Nephron (organoid): ENCODE measurements around the gene TEAD2.
A peak's percentile ranks its signal among the peaks of the same experiment; 100 is the strongest.

ENCODE experiments used
- H3K27ac Mint-ChIP-seq, 3 experiments: 2 replicates each; pipeline ENCODE4 v1.8.0; 2020; ENCODE audit warnings: mixed read lengths in 3 of 3, mild to moderate bottlenecking in 2 of 3, moderate library complexity in 1 of 3
- H3K27me3 Mint-ChIP-seq: 2 replicates; pipeline ENCODE4 v1.8.0; 2021; ENCODE audit warnings: low read depth, mild to moderate bottlenecking, moderate library complexity, mixed read lengths
- H3K36me3 Mint-ChIP-seq: 2 replicates; pipeline ENCODE4 v1.8.0; 2020; ENCODE audit warnings: low read depth, mixed read lengths
- H3K4me1 Mint-ChIP-seq: 2 replicates; pipeline ENCODE4 v1.8.0; 2020; ENCODE audit warnings: mixed read lengths
- H3K4me3 Mint-ChIP-seq, 3 experiments: 2 replicates each; pipeline ENCODE4 v1.8.0; 2020; ENCODE audit warnings: mild to moderate bottlenecking in 3 of 3, mixed read lengths in 3 of 3, moderate library complexity in 2 of 3
- H3K9me3 Mint-ChIP-seq: 2 replicates; pipeline ENCODE4 v1.8.0; 2020; ENCODE audit warnings: mixed read lengths
- TF ChIP-seq, protein P1 (sequence below), 3 experiments: fragments of 200-600 bp; sonication (generic); IDR thresholded peaks; one replicate each; pipeline ENCODE4 v1.5.0; 2021; ENCODE audit warnings: antibody characterized with exemption in 3 of 3; ENCODE audit not compliant: unreplicated experiment in 3 of 3

TEAD2 gene

DNA sequence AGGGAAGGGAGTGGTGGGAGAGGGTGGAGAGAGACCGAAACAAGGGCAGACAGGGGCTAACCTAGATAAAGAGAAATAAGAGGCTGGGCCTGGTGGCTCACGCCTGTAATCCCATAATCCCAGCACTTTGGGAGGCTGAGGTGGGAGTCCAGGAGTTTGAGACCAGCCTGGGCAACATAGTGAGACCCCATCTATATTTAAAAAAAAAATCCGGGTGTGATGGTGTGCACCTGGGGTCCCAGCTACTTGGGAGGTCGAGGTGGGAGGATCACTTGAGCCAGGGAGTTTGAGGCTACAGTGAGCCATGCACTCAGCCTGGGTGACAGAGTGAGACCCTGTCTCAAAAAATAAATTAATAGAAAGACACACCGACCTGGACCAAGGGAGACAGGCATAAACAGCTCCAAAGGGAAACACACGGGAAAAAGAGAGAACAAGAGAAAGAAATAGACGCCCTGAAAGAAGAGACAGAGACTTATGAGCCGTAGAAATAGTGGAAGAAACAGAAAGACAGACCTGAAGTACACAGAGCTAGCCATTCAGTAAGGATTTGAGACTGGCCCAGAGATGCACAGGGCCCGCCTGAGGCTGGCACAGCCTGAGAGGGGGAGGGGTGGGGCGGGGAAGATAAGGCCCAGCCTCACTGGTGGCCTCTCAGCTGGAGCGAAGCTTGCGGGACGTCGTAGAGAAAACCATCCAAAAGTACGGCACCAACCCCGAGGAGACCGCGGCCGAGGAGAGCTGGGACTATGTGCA, 24.8 kb downstream of the TEAD2 start:
- Mint-ChIP-seq H3K27me3 (peaks cover 12% of the 10 kb centered on the region), H3K4me1 (peaks cover 15% of the 10 kb centered on the region), H3K4me3 (peak overlapping the region in 1 of 3 experiments; percentile 37), H3K9me3 (no peaks in the 10 kb centered on the region), H3K36me3 (peaks cover 22% of the 10 kb centered on the region), H3K27ac (no peak overlapping the region)
- TF ChIP-seq, protein P1, sequence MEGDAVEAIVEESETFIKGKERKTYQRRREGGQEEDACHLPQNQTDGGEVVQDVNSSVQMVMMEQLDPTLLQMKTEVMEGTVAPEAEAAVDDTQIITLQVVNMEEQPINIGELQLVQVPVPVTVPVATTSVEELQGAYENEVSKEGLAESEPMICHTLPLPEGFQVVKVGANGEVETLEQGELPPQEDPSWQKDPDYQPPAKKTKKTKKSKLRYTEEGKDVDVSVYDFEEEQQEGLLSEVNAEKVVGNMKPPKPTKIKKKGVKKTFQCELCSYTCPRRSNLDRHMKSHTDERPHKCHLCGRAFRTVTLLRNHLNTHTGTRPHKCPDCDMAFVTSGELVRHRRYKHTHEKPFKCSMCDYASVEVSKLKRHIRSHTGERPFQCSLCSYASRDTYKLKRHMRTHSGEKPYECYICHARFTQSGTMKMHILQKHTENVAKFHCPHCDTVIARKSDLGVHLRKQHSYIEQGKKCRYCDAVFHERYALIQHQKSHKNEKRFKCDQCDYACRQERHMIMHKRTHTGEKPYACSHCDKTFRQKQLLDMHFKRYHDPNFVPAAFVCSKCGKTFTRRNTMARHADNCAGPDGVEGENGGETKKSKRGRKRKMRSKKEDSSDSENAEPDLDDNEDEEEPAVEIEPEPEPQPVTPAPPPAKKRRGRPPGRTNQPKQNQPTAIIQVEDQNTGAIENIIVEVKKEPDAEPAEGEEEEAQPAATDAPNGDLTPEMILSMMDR (IDR thresholded peaks at IDR 0.05; ENCODE audit: unreplicated experiment in 3 of 3), result no peak

DNA sequence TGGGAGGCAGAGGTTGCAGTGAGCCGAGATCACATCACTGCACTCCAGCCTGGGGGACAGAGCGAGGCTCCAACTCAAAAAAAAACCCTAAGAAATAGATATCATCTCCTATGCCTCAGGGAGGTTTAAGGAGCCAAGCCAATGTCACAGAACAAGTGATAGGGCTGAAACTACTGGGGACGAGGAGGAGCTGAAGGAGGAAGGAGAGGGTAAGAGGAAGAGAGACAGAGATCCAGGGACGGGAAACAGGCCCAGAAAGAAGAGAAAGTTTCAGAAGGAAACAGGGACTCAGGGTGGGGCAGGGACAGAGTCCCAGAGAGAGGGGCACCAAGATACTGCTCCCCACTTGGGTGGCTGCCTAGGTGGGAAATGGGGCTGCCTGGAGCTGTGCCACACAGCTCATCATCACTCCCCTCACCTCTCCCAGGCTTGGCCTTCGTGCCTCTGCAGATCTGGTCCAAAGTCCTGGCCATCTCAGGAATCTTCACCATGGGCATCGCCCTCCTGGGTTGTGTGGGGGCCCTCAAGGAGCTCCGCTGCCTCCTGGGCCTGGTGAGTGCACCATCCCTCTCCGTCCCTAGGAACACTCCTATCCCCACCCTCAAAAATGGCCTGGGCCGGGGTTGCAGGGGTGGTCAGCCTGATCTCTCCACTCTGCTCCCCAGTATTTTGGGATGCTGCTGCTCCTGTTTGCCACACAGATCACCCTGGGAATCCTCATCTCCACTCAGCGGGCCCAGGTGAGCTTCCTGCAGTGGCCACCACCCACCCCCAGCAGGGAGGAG, 25.5 kb downstream of the TEAD2 start:
- H3K9me3 Mint-ChIP-seq, result no peaks in the 10 kb centered on the region
- H3K4me1 Mint-ChIP-seq, result peaks cover 15% of the 10 kb centered on the region
- no peak overlapping the region for H3K27ac Mint-ChIP-seq
- TF ChIP-seq, protein P1 (IDR thresholded peaks at IDR 0.05; ENCODE audit: unreplicated experiment in 3 of 3), result no peak
- H3K27me3 Mint-ChIP-seq, result peaks cover 12% of the 10 kb centered on the region
- peak overlapping the region in 1 of 3 experiments; percentile 31 for H3K4me3 Mint-ChIP-seq
- peaks cover 19% of the 10 kb centered on the region for H3K36me3 Mint-ChIP-seq

DNA sequence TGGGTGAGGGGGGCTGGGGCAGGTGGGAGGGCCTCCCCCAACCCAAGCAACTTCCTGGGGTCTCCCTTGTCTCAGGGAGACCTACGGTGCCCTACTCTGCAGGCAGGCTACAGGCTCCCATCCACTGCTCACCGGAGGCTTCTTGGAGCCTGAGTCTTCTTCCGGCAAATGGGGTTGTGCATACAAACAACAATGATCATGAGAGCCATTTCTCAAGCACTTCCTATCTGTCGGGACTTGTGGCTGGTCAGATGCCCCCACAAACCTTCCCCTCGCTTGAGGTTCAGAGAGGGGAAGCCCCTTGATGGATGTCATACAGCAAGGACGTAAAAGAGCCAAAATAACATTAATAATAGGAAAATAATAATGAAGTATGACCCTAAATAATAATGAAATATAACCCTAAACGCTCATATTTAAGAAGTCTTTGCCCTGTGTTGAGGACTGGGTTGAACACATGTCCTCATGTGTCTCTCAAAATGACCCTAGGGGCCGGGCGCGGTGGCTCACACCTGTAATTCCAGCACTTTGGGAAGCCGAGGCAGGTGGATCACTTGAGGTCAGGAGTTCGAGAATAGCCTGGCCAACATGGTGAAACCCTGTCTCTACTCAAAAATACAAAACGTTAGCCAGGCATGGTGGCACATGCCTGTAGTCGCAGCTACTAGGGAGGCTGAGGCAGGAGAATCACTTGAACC, 26.3 kb downstream of the TEAD2 start:
- peaks cover 15% of the 10 kb centered on the region for H3K4me1 Mint-ChIP-seq

DNA sequence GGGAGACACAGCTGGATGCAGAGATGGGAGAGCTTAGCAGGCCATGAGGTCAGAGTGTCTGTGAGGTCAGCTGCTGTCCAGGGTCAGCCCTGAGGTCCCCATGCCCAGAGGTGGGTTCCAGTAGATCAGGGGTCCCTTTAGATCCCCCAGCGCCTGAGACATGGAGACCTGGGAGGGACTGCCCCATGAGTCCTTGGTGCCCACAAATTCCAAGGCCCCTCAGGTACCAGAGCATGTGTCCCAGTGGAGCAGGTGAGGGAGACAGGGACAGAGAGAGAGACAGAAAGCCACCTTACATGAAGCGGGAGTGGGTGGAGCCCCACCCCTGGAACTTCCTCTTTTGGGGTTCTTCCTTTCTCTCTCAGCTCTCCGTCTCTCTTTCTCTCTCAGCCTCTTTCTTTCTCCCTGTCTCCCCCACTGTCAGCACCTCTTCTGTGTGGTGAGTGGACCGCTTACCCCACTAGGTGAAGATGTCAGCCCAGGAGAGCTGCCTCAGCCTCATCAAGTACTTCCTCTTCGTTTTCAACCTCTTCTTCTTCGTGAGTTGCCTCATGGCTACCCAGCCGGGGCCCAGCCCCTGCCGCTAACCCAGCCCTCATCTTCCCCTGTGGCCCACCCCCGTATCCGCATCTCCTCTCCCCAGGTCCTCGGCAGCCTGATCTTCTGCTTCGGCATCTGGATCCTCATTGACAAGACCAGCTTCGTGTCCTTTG, 27.0 kb downstream of the TEAD2 start, which contains the start of gene CD37:
TSS of gene CD37 (plus strand) at position 336 of the 713 bp plus-strand sequence. CDS start at position 471, 135 bp downstream.
- H3K36me3 Mint-ChIP-seq, result peaks cover 10% of the 10 kb centered on the region
- H3K4me3 Mint-ChIP-seq, result peak within 1 kb of the TSS in 1 of 3 experiments; percentile 35
- H3K4me1 Mint-ChIP-seq, result peaks cover 10% of the 10 kb centered on the region
- no peak within 1 kb of the TSS for H3K27ac Mint-ChIP-seq
- peaks cover 10% of the 10 kb centered on the region for H3K27me3 Mint-ChIP-seq
- no peaks in the 10 kb centered on the region for H3K9me3 Mint-ChIP-seq
- TF ChIP-seq, protein P1 (IDR thresholded peaks at IDR 0.05; ENCODE audit: unreplicated experiment in 3 of 3), result no peak

More for the DNA sequence above, 26.3 kb downstream of the TEAD2 start:
- no peaks in the 10 kb centered on the region for H3K9me3 Mint-ChIP-seq
- H3K27ac Mint-ChIP-seq, result no peak overlapping the region
- H3K4me3 Mint-ChIP-seq, result no peak overlapping the region
- H3K27me3 Mint-ChIP-seq, result peaks cover 12% of the 10 kb centered on the region
- H3K36me3 Mint-ChIP-seq, result peaks cover 14% of the 10 kb centered on the region
- TF ChIP-seq, protein P1 (IDR thresholded peaks at IDR 0.05; ENCODE audit: unreplicated experiment in 3 of 3), result no peak

DNA sequence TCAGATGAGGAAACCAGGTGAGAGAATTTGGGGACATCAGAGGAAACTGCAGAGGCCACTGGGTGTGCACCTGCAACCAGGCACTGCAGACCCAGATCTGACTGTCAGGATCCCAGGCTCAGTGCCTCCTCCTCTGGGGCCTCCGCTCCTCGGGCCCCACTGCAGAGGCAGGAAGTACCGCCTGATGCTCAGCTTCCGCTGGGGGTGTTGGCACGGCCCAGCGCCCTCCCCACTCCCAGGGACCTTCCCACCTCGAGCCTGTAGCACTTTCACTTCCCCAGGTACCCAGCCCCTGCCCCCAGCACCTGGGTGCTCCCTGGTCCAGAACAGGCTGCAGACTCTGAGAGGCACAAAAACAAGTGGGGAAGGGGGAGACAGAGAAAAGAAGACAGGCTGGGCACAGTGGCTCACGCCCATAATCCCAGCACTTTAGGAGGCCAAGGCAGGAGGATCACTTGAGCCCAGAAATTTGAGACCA, 28.4 kb downstream of the TEAD2 start:
- no peak overlapping the region for H3K4me3 Mint-ChIP-seq
- peaks cover 7% of the 10 kb centered on the region for H3K27me3 Mint-ChIP-seq
- no peaks in the 10 kb centered on the region for H3K9me3 Mint-ChIP-seq
- H3K27ac Mint-ChIP-seq, result no peak overlapping the region
- TF ChIP-seq, protein P1 (IDR thresholded peaks at IDR 0.05; ENCODE audit: unreplicated experiment in 3 of 3), result no peak
- peaks cover 4% of the 10 kb centered on the region for H3K4me1 Mint-ChIP-seq
- H3K36me3 Mint-ChIP-seq, result peaks cover 11% of the 10 kb centered on the region
